Measurements from ENCODE around the gene CCNF.

The CCNF gene

DNA sequence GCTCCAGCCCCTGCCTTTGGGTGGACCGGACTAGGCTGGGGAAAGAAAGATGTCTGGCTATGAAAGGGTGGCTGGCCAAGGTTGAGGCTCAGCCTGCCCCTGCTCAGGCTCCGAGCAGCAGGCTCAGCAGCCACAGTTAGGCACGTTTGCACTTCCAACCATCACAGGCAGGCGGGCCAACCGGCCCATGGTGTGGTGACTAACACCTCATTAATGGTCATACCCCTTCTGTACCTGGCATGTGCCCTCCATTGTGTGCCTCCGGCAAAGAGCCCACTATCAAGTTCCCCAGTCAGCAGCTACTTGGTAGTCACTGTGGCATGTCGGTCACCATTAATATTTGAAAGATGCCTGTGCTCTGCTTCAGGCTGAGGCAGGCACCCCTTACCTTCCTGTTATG lies 52.4 kb downstream of the CCNF start:
- TF ChIP-seq POLR2A (IDR thresholded peaks at IDR 0.05; ENCODE audit: extremely low read depth, insufficient read length) (no peak), MYC (IDR thresholded peaks at IDR 0.05; ENCODE audit: low read depth, low read length) (no peak)
- TF ChIP-seq, protein P1, sequence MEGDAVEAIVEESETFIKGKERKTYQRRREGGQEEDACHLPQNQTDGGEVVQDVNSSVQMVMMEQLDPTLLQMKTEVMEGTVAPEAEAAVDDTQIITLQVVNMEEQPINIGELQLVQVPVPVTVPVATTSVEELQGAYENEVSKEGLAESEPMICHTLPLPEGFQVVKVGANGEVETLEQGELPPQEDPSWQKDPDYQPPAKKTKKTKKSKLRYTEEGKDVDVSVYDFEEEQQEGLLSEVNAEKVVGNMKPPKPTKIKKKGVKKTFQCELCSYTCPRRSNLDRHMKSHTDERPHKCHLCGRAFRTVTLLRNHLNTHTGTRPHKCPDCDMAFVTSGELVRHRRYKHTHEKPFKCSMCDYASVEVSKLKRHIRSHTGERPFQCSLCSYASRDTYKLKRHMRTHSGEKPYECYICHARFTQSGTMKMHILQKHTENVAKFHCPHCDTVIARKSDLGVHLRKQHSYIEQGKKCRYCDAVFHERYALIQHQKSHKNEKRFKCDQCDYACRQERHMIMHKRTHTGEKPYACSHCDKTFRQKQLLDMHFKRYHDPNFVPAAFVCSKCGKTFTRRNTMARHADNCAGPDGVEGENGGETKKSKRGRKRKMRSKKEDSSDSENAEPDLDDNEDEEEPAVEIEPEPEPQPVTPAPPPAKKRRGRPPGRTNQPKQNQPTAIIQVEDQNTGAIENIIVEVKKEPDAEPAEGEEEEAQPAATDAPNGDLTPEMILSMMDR (IDR thresholded peaks at IDR 0.05; ENCODE audit: low read depth, low read length): no peak
- TF ChIP-seq, protein P2, sequence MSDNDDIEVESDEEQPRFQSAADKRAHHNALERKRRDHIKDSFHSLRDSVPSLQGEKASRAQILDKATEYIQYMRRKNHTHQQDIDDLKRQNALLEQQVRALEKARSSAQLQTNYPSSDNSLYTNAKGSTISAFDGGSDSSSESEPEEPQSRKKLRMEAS (IDR thresholded peaks at IDR 0.05; ENCODE audit: low read depth, low read length): no peak
- H3K4me3 ChIP-seq (ENCODE audit: low read depth, low read length): no peak overlapping the region
- DNase-seq (ENCODE audit: low read depth): no peak

DNA sequence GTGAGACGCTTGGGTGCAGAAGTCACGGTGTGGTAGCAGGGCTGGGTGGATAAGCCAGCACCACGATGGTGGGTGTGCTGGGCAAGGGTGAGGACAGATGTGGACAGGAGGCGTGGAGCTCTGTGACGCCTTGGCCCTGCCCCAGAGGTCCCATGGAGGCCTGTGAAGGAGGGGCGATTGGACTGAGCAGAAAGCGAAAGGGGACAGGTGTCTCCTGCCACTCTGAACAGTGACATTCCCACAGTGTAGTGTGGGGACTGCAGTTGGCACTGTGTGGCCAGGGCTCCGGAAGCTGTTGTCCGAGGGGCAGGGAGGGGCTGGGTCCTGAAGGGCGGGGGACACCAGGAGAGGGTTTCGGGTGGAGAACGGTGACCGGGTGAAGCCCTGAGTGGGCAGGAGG lies 53.0 kb downstream of the CCNF start:
- TF ChIP-seq POLR2A (IDR thresholded peaks at IDR 0.05; ENCODE audit: extremely low read depth, insufficient read length) (no peak), MYC (IDR thresholded peaks at IDR 0.05; ENCODE audit: low read depth, low read length) (no peak)
- TF ChIP-seq, protein P1 (IDR thresholded peaks at IDR 0.05; ENCODE audit: low read depth, low read length): no peak
- TF ChIP-seq, protein P2 (IDR thresholded peaks at IDR 0.05; ENCODE audit: low read depth, low read length): no peak
- H3K4me3 ChIP-seq (ENCODE audit: low read depth, low read length): no peak overlapping the region
- DNase-seq (ENCODE audit: low read depth): no peak

DNA sequence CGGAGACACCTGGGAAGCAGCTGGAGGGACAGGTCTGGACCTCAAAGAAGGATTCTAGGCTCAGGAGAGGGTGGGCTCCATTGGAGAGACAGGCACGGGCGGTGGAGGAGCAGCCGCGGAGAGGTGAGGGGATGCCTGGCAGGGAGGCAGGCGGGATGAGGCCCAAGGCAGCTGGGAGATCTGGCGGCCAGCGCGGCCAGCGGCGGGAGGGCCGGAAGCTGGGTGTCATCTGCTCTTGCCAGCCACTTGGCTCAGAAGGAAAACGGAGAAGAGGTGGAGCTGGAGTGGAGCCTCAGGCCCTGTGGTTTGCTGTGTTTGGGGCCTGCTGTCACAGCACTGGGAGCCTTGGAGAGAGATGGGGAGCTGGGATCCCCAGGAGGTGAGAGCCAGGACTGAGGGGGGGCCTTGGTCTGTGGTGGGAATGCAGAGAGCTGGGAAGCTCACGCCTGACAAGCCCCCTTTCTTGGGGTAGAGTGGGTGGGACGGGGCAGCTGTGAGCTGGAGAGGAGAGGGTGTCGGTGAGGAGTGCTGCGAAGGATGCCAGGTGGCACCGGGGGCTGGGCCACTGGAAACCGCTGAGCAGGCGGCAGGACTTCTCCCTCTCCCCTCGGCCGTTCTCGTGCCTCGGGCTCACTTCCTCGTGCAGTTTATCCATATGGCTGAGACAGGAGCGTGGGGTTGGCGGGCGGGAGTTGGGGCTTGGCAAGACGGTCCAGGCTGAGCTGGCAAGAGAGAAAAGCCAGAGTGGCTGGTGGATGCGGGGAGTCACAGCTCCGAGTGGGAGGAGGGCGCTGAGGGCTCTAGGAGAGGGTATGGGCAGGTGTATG lies 53.7 kb downstream of the CCNF start:
- no peak overlapping the region for H3K4me3 ChIP-seq (ENCODE audit: low read depth, low read length)
- no peak for DNase-seq (ENCODE audit: low read depth)
- TF ChIP-seq, protein P1 (IDR thresholded peaks at IDR 0.05; ENCODE audit: low read depth, low read length): no peak
- no peak for TF ChIP-seq MYC (IDR thresholded peaks at IDR 0.05; ENCODE audit: low read depth, low read length)

DNA sequence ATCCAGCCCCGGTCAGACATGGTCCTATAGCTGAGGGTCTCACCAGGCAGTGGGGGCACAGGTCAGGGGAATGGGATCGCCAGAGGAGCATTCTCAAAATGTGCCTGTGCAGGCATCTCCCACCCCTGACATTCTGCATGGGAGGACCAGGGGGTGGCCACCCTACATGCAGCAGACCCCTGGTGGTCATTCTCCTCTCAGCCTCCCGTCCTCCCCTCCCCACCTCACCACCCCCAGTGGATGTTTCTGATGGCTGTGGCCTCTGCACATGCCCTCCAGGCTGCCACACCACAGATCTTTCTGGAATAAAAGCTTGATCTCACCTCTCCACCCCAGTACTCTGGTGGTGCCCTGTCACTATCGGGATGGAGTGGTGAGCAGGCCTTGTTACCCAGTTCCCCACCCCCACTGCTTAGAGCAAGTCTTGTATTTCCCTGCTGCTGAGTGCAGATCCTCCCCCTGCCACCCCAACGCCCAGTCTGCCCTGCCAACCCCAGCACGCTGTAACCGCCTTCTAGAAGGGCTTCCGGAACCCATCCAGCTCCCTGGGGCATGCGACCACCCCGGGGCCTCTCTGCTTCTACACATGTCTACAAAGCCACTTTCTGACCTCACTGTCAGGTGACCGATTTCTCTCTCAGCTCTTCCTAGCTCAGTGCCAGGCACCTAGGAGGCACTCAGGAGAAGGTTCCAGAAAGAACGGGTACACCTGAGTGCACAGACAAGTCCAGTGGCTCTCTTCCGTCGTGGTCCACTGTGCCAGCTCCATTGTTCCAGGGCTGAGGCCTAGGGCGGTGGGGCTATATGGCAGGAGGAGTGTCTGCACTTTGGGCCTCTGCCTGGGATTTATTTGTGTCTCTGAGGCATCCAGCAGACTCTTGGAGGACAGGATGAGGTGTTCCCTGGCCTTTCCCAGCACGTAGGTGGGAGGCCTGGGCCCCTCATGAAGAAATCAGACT lies 55.0 kb downstream of the CCNF start:
- no peak overlapping the region for H3K4me3 ChIP-seq (ENCODE audit: low read depth, low read length)
- TF ChIP-seq MYC (IDR thresholded peaks at IDR 0.05; ENCODE audit: low read depth, low read length) (no peak), POLR2A (IDR thresholded peaks at IDR 0.05; ENCODE audit: extremely low read depth, insufficient read length) (no peak)
- TF ChIP-seq, protein P1 (IDR thresholded peaks at IDR 0.05; ENCODE audit: low read depth, low read length): no peak
- TF ChIP-seq, protein P2 (IDR thresholded peaks at IDR 0.05; ENCODE audit: low read depth, low read length): no peak
- DNase-seq (ENCODE audit: low read depth): no peak

DNA sequence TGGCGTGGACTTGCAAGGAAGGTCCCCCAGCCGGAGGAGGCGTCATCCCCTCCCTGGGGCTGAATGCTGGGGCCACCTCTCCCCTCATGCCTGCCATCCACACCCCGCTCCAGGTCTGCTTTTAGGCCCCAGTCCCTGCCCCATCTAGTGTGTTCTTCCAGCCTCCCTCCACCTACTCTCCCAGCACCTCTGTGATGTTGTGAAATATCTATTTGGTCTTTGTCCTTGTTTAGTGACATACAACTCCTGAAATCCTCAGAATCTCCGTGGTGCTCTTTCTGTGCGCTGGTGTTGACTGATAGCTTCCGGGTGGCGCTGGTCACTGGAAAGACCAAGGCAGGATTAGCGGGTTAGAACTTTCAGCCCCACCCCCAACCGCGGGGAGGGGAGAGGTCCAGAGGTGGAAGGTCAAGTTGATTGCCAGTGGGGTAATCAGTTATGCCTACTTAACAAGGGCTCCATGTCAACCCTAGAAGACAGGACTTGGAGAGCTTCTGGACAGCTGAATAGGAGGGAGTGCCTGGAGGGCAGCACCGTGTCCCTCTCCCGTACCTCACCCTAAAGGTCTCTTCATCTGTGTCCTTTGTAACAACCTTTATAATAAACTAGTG lies 55.8 kb downstream of the CCNF start:
- TF ChIP-seq, protein P1 (IDR thresholded peaks at IDR 0.05; ENCODE audit: low read depth, low read length): no peak
- TF ChIP-seq POLR2A (IDR thresholded peaks at IDR 0.05; ENCODE audit: extremely low read depth, insufficient read length) (no peak), MYC (IDR thresholded peaks at IDR 0.05; ENCODE audit: low read depth, low read length) (no peak)
- TF ChIP-seq, protein P2 (IDR thresholded peaks at IDR 0.05; ENCODE audit: low read depth, low read length): no peak
- no peak overlapping the region for H3K4me3 ChIP-seq (ENCODE audit: low read depth, low read length)
- DNase-seq (ENCODE audit: low read depth): no peak
